T-helper 1 cell treated with Interleukin-12 subunit alpha and Interleukin-12 subunit beta and Interleukin-4 antibody, amounts not matched to agents 30 ng/mL and 1 ng/mL, for 36 hours (primary cell): ENCODE data around the gene TRMT61A. TPM values are rescaled to one million over a fixed set of nuclear protein-coding genes. Genes with fewer than 3 reads are reported as not detected.

Experiments used
- intact Hi-C: fragments of 100-400 bp; cut with micrococcal nuclease; formaldehyde crosslinking; loops from one replicate; pipeline ENCODE4 v1.15.1; 2024
- total RNA-seq: library from RNA; stranded (reverse); gene quantifications from 2 replicates; pipeline ENCODE4 v1.2.3, GENCODE V29; 2022

TRMT61A gene
- total RNA-seq: 11.0 and 11.9 TPM in 2 replicates

DNA sequence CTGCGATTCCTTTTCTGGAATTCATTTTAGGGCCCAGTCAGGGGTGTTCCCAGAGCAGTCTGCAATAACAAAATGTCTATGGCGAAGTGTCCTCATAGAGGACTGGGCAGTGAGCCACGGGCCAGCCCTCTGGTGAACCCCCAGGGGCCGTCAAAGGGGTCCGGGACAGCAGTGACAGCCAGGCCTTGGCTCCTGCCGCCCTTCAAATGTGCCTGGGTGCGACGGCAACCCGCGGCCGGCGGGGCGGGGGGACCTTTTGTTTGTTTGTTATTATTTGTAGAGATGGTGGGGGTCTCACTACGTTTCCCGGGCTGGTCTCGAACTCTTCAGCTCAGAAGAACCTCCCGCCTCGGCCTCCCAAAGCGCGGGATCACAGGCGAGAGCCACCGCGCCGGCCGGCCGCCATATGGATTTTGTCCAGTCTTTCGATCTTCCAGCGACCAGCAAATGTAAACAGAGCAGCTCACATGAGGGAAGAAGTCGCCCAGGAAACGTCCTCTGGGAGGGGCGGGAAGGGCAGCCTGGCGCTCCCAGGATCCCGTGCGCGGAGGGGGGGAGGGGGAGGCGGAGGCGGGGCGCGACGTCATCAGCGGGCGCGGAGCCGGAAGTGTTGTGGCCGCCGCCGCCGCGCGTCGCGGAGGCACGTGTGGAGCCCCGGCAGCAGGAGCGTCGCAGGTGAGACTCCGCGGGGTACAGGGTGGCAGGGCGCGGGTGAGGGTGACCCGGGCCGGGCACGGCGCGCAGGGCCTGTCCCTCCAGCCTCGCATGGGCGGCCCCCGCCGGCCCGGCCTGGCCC, at the start of gene TRMT61A:
Gene TRMT61A (plus strand): TSS at position 610 of the 796 bp plus-strand sequence. CDS start 783 bp downstream, outside the sequence.
- intact Hi-C loops: loop anchor here (1.0 to 10.0 kb wide), 5 partner anchors 7 to 934 kb away; partner anchors contain the start of genes BAG5, COA8, EIF5 and RCOR1

GRCh38 chr14:103480595-103480994, 48.4 kb upstream of the TRMT61A start:
- intact Hi-C loops: no loop called here

GRCh38 chr14:103483600-103483999, 45.4 kb upstream of the TRMT61A start:
- intact Hi-C loops: no loop called here

DNA sequence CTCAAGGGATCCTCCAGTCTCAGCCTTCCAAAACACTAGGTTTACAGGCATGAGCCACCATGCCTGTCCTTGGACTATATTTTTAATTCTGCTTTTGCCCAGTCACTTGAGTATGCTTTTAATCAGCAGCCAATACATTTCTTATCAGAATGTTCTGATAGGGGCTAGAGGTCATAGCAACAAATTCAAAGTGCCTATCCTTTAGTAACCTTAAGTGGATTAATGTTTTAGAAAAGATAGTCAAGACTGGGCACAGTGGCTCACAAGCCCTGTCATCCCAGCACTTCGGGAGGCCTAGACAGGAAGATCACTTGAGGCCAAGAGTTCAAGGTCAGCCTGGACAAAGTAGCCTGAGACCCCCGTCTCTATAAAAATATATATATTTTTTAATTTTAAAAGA, 43.5 kb upstream of the TRMT61A start:
- intact Hi-C loops: no loop called here

- intact Hi-C loops: no loop called here
Observed at GRCh38 chr14:103488071-103488470, 40.9 kb upstream of the TRMT61A start.

DNA sequence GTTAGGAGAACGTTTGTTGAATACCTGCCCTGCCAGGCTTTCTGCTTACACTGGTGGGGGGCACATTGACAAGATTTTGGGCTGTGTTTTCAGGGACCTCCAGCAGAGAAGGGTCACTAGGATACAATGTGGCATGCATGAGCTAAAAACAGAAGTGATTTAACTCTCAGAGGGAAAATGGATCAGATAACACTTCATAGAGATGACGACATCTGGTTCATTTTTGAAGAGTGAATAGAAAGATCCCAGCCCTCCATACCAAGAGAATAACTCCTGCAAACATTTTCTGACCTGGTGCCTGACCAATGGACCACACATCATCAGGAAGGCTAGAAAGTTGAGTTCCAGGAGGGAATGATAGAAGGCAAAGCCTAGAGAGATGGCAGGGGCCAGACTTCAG, 40.0 kb upstream of the TRMT61A start:
- intact Hi-C loops: no loop called here

DNA sequence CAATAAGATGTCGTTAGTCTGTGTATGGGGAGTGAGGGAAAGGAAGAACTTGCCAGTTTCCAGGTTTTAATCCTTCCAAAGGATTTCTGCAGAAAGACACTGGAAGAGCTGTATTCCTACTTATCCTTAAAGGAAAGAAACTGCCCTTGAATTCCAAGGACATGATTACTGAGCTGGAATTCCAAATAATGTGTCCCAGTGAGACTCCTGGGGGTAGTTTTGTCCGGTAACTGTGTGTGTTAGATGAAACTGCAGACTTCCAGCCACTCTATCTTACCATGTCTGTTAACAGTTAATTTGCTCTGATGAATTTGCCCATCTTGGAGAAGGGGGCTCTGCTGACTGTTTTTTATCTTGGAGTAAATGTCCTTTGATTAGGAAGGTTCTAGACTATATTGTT, 39.4 kb upstream of the TRMT61A start:
- intact Hi-C loops: no loop called here

- intact Hi-C loops: no loop called here
Observed at GRCh38 chr14:103491691-103492090, 37.3 kb upstream of the TRMT61A start.

- intact Hi-C loops: no loop called here
Observed at GRCh38 chr14:103492156-103492925, 36.7 kb upstream of the TRMT61A start.

DNA sequence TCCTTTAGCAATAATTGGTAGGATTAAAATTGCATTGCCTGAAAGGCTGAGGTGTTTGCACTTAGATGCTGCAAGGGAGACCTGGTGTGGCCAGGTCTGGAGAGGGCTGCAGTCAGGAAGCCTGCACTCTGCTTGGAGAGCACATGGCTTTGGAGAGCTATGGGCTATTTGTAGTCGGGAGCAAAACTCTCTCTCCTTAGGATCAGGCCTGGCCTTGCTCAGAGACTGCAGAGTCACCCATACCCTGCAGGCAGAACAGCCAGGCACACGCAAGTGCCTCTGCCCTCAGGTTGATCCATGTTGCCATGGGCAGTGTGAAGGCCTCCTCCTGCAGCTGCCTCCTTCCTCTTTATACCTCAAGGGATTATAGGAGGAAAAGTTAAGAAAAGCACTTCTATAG, 33.1 kb upstream of the TRMT61A start:
- intact Hi-C loops: no loop called here

GRCh38 chr14:103496776-103497175, 32.2 kb upstream of the TRMT61A start:
- intact Hi-C loops: no loop called here

GRCh38 chr14:103499709-103500108, 29.3 kb upstream of the TRMT61A start:
- intact Hi-C loops: loop anchor here (1.0 kb wide), 2 partner anchors 47 to 421 kb away; no protein-coding TSS in a partner anchor

- intact Hi-C loops: loop anchor here (1.0 kb wide), 2 partner anchors 46 to 422 kb away; no protein-coding TSS in a partner anchor
Observed at GRCh38 chr14:103500148-103500990, 28.6 kb upstream of the TRMT61A start.

DNA sequence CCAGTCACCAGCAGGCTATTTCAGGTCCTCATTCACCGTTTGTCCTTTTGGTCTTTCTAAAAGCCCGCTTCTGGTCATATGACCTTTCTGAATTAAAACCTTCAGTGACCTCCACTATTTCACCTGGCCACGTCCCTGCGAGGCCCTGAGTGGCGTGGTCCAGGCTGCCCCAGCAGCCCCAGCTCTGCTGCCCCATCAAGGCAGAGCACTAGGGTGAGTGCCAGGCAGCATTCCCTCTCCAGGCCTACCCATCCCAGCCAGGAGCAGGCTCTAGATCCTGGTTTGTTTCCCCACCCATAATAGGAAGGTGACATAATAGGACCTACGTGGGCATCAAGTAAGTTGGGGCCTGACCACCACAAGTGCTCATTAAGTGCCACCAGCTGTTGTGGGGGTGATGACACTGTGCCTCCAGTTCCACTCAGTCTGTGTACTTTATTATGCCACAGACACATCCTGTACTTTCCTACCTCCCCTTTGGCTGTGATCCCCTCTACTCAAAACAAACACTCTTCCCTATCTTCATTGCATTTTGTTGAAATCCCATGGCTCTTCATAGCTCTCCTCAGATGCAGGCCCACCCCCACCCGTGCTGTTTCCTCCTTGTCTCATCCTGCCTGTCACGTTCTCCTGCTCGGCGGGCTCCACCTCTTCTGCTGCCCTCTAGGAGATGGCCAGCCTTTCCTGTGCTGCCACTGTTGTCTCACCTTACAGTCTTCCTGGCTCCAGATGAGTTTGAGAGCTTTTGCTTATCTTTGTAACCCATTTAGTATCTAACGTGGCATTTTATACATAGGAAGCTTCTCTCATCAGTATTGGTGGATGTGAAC, 27.7 kb upstream of the TRMT61A start:
- intact Hi-C loops: no loop called here

DNA sequence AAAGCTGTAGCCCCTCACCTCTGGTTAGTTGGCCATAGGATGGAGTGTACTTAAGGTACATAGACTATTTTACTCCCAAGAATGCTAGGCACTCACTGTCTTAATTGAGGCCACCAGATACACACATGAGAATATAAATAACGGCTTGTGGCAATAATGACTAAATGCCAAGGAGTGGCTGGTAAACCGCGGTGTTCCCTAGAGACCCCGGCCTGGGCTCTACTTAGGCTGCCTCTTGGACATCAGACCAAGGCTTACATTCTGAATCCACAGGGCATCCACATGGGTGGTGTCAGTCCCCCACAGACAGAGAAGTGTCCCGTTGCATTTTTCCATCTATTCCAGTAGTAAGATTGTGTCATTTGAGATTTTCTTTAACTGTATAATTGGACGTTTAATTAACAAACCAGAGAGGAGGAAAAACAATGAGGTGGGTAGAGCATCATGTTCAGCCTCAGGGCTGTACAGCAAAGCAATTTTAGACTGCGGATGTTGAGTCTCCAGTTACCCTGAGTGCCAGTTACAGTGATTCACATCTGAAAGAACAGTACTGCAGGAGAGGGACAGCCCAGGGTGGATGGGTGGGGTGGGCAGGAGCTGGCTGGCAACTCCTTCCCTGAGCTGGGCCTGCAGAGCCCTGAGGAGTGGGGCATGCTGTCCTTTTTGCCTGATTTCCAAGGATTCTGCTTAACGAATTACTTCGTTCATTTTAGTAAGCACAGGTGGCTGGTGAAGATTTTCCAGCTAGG, 26.9 kb upstream of the TRMT61A start:
- intact Hi-C loops: no loop called here

- intact Hi-C loops: no loop called here
Observed at GRCh38 chr14:103502877-103503276, 26.1 kb upstream of the TRMT61A start.

DNA sequence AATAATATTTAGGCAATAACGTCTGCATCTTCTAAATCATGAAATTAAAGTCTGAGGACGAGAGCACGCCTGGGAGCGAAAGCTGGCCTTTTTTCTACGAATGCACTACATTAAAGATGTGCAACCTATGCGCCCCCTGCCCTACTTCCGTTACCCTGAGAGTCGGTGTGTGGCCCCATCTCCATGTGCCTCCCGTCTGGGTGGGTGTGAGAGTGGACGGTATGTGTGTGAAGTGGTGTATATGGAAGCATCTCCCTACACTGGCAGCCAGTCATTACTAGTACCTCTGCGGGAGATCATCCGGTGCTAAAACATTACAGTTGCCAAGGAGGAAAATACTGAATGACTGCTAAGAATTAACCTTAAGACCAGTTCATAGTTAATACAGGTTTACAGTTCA, 25.7 kb upstream of the TRMT61A start:
- intact Hi-C loops: no loop called here

GRCh38 chr14:103504991-103505565, 23.9 kb upstream of the TRMT61A start:
- intact Hi-C loops: no loop called here

GRCh38 chr14:103507751-103508150, 21.2 kb upstream of the TRMT61A start:
- intact Hi-C loops: no loop called here
